H9 (cell line): ENCODE measurements around the gene PRDM5. TPM values are rescaled to one million over a fixed set of nuclear protein-coding genes. Genes with fewer than 3 reads are reported as not detected.

ENCODE experiments used
- DNase-seq: peaks from one replicate; pipeline ENCODE4 v3.0.0-alpha.2; 2017
- H2AFZ ChIP-seq: one replicate; pipeline ENCODE4 v1.6.1; 2013; ENCODE audit warnings: mild to moderate bottlenecking, low read length, control low read depth, moderate library complexity
- H2AK5ac ChIP-seq: 2 replicates; pipeline ENCODE4 v1.6.1; 2013; ENCODE audit warnings: low read length, control low read depth, mixed read lengths; ENCODE audit not compliant: insufficient read length
- H2BK120ac ChIP-seq: one replicate; pipeline ENCODE4 v1.6.1; 2013; ENCODE audit warnings: low read depth, mild to moderate bottlenecking, low read length, control low read depth, inconsistent platforms; ENCODE audit not compliant: poor library complexity, severe bottlenecking
- H2BK12ac ChIP-seq: 2 replicates; pipeline ENCODE4 v1.6.1; 2013; ENCODE audit warnings: low read length, control low read depth, mixed read lengths, low read depth; ENCODE audit not compliant: insufficient read length
- H2BK15ac ChIP-seq: 2 replicates; pipeline ENCODE4 v1.6.1; 2013; ENCODE audit warnings: low read depth, low read length, control low read depth
- H2BK20ac ChIP-seq: one replicate; pipeline ENCODE4 v1.6.1; 2013; ENCODE audit warnings: low read depth, mild to moderate bottlenecking, low read length, control low read depth, inconsistent platforms; ENCODE audit not compliant: poor library complexity, severe bottlenecking
- H2BK5ac ChIP-seq: 2 replicates; pipeline ENCODE4 v1.6.1; 2013; ENCODE audit warnings: low read length, control low read depth, mixed read lengths; ENCODE audit not compliant: insufficient read length
- H3K14ac ChIP-seq: 2 replicates; pipeline ENCODE4 v1.6.1; 2013; ENCODE audit warnings: low read length, control low read depth; ENCODE audit not compliant: insufficient read depth
- H3K18ac ChIP-seq: 2 replicates; pipeline ENCODE4 v1.6.1; 2013; ENCODE audit warnings: low read depth, mild to moderate bottlenecking, mixed read lengths, low read length, control low read depth; ENCODE audit not compliant: insufficient read length
- H3K23ac ChIP-seq: 2 replicates; pipeline ENCODE4 v1.6.1; 2013; ENCODE audit warnings: low read length, control low read depth, mixed read lengths, low read depth; ENCODE audit not compliant: insufficient read length
- H3K23me2 ChIP-seq: 2 replicates; pipeline ENCODE4 v1.6.1; 2013; ENCODE audit warnings: low read depth, mild to moderate bottlenecking, mixed read lengths, low read length, control low read depth; ENCODE audit not compliant: insufficient read length, poor library complexity, severe bottlenecking
- H3K27ac ChIP-seq: 2 replicates; pipeline ENCODE4 v1.5.1; 2013; ENCODE audit warnings: low read length, control low read depth, mixed read lengths, low read depth; ENCODE audit not compliant: insufficient read length
- H3K27me3 ChIP-seq: 2 replicates; pipeline ENCODE4 v1.6.1; 2013; ENCODE audit warnings: low read length, control low read depth, inconsistent platforms; ENCODE audit not compliant: insufficient read depth
- H3K4ac ChIP-seq: 2 replicates; pipeline ENCODE4 v1.6.1; 2013; ENCODE audit warnings: low read depth, mild to moderate bottlenecking, control low read depth, inconsistent platforms, low read length, moderate library complexity
- H3K4me1 ChIP-seq: 2 replicates; pipeline ENCODE4 v1.6.1; 2013; ENCODE audit warnings: low read length, control low read depth, inconsistent platforms; ENCODE audit not compliant: insufficient read depth
- H3K4me2 ChIP-seq: 2 replicates; pipeline ENCODE4 v1.6.1; 2013; ENCODE audit warnings: low read length, control low read depth, mixed read lengths; ENCODE audit not compliant: insufficient read length, insufficient read depth
- H3K56ac ChIP-seq: 2 replicates; pipeline ENCODE4 v1.6.1; 2013; ENCODE audit warnings: low read depth, mild to moderate bottlenecking, mixed read lengths, low read length, control low read depth; ENCODE audit not compliant: insufficient read length
- H3K79me1 ChIP-seq: 2 replicates; pipeline ENCODE4 v1.6.1; 2013; ENCODE audit warnings: low read depth, mild to moderate bottlenecking, moderate library complexity, low read length, control low read depth, inconsistent platforms; ENCODE audit not compliant: insufficient read depth, poor library complexity, severe bottlenecking
- H3K79me2 ChIP-seq: 2 replicates; pipeline ENCODE4 v1.6.1; 2013; ENCODE audit warnings: low read length, control low read depth, inconsistent platforms; ENCODE audit not compliant: insufficient read depth
- H3K9ac ChIP-seq: 2 replicates; pipeline ENCODE4 v1.6.1; 2013; ENCODE audit warnings: low read length, control low read depth, mixed read lengths; ENCODE audit not compliant: insufficient read length; ENCODE audit errors: extremely low read depth
- H3K9me3 ChIP-seq: one replicate; pipeline ENCODE4 v1.6.1; 2013; ENCODE audit warnings: low read depth, low read length, inconsistent platforms; ENCODE audit not compliant: control insufficient read depth
- H3T11ph ChIP-seq: one replicate; pipeline ENCODE4 v1.6.1; 2013; ENCODE audit warnings: mild to moderate bottlenecking, low read length, control low read depth, inconsistent platforms
- H4K20me1 ChIP-seq: one replicate; pipeline ENCODE4 v1.6.1; 2013; ENCODE audit not compliant: control insufficient read depth, insufficient read length, insufficient read depth
- H4K5ac ChIP-seq: 2 replicates; pipeline ENCODE4 v1.6.1; 2013; ENCODE audit warnings: low read depth, mild to moderate bottlenecking, mixed read lengths, low read length, control low read depth; ENCODE audit not compliant: insufficient read length
- H4K8ac ChIP-seq: replicated peaks from 2 replicates; pipeline ENCODE4 v1.6.1; 2013; ENCODE audit warnings: low read length, control low read depth, mixed read lengths, low read depth; ENCODE audit not compliant: insufficient read length
- H4K91ac ChIP-seq: 2 replicates; pipeline ENCODE4 v1.6.1; 2013; ENCODE audit warnings: low read depth, mild to moderate bottlenecking, moderate library complexity, mixed read lengths, low read length, control low read depth; ENCODE audit not compliant: insufficient read length
- H3K27ac Mint-ChIP-seq, 3 experiments: 2 replicates in 2 of 3; 3 replicates in 1 of 3; pipeline ENCODE4 v1.8.0; 2020 to 2021; ENCODE audit warnings: mixed read lengths in 3 of 3, mild to moderate bottlenecking in 1 of 3, moderate library complexity in 1 of 3
- H3K27me3 Mint-ChIP-seq: 2 replicates; pipeline ENCODE4 v1.8.0; 2021; ENCODE audit warnings: low read depth, mild to moderate bottlenecking, moderate library complexity, mixed read lengths
- H3K36me3 Mint-ChIP-seq, 3 experiments: 2 replicates in 2 of 3; 3 replicates in 1 of 3; pipeline ENCODE4 v1.8.0; 2020 to 2021; ENCODE audit warnings: low read depth in 3 of 3, mixed read lengths in 3 of 3; ENCODE audit not compliant: insufficient read depth in 1 of 3
- H3K4me1 Mint-ChIP-seq, 2 experiments: 2 replicates each; pipeline ENCODE4 v1.8.0; 2020; ENCODE audit warnings: mixed read lengths in 2 of 2
- H3K4me3 Mint-ChIP-seq, 2 experiments: 2 replicates in 1 of 2; 3 replicates in 1 of 2; pipeline ENCODE4 v1.8.0; 2020 to 2021; ENCODE audit warnings: mild to moderate bottlenecking in 2 of 2, mixed read lengths in 2 of 2, moderate library complexity in 1 of 2
- H3K9me3 Mint-ChIP-seq, 2 experiments: 2 replicates in 1 of 2; 3 replicates in 1 of 2; pipeline ENCODE4 v1.8.0; 2020; ENCODE audit warnings: mild to moderate bottlenecking in 2 of 2, mixed read lengths in 2 of 2, moderate library complexity in 1 of 2
- CTCF ChIP-seq: fragments of 200-600 bp; sonication (generic); conservative IDR thresholded peaks from 3 replicates; pipeline ENCODE4 v1.8.0; 2021; ENCODE audit warnings: antibody characterized with exemption, mild to moderate bottlenecking
- WGBS: extraction: QIAGEN DNeasy Blood & Tissue Kit; methylation state at CpG from one replicate; pipeline ENCODE4 v1.1.7; 2013; ENCODE audit warnings: missing lambda C conversion rate, low lambda C conversion rate, mixed read lengths; ENCODE audit not compliant: insufficient read length; ENCODE audit errors: extremely low coverage; 5-methylcytosine and 5-hydroxymethylcytosine counted together
- total RNA-seq: library from RNA; stranded (reverse); gene quantifications from 2 replicates; pipeline ENCODE4 v1.2.1, GENCODE V29; 2021

Gene PRDM5
- total RNA-seq, 1 experiment from 2014 or later: 21.7 TPM

- WGBS: no CpG with 5 or more reads among the region's 1 CpG
- H4K8ac ChIP-seq: no peak overlapping the region
- H3K9me3 Mint-ChIP-seq: peaks cover 1 to 10% of the 10 kb centered on the region in 2 experiments; a peak in 1 of 5 replicates
Measured at GRCh38 chr4:120773641-120774040, 148.9 kb downstream of the PRDM5 start.

More at GRCh38 chr4:120773641-120774040, 148.9 kb downstream of the PRDM5 start:
- Histone ChIP-seq H4K91ac (no peak overlapping the region), H2BK20ac (no peak overlapping the region), H3K56ac (no peak overlapping the region), H2BK5ac (no peak overlapping the region), H3K27me3 (no peaks in the 10 kb centered on the region), H3K4me1 (no peaks in the 10 kb centered on the region), H3K23ac (no peak overlapping the region), H4K5ac (no peak overlapping the region), H3K9me3 (no peaks in the 10 kb centered on the region), H3T11ph (no peak overlapping the region), H3K14ac (no peak overlapping the region), H2BK12ac (no peak overlapping the region), H4K20me1 (no peaks in the 10 kb centered on the region), H3K4me2 (no peak overlapping the region), H3K23me2 (no peaks in the 10 kb centered on the region), H3K79me1 (no peaks in the 10 kb centered on the region), H2AK5ac (no peak overlapping the region), H2BK15ac (no peak overlapping the region), H2AFZ (no peak overlapping the region), H3K4ac (no peak overlapping the region), H3K27ac (no peak overlapping the region), H3K18ac (no peak overlapping the region), H3K79me2 (no peaks in the 10 kb centered on the region), H2BK120ac (no peak overlapping the region), H3K9ac (no peak overlapping the region)
- Mint-ChIP-seq H3K4me3 (no peak overlapping the region), H3K27me3 (no peaks in the 10 kb centered on the region), H3K27ac (no peak overlapping the region), H3K4me1 (0 out of 4 replicates have a peak, but pooled peaks cover 0 to 3% of the 10 kb centered on the region in 2 experiments), H3K36me3 (peaks cover 6 to 10% (median 7%) of the 10 kb centered on the region in 3 experiments; a peak in 3 of 7 replicates)
- no peak for TF ChIP-seq CTCF
- no peak for DNase-seq
